ENCODE data around the gene PTPRR. TPM values are rescaled to one million over a fixed set of nuclear protein-coding genes. Genes with fewer than 3 reads are reported as not detected.

The PTPRR gene
- total and polyA plus RNA-seq, 2 donors (not counting 1 experiment from before 2014, with no cell fraction given) = 0.44 to 0.50 TPM

- Histone ChIP-seq H3K79me2 (ENCODE audit: control insufficient read depth, insufficient read depth, low read length) (no peaks in the 10 kb centered on the region), H2AFZ (ENCODE audit: low read length) (peak overlapping the region; percentile 5), H3K4me3 (replicated peaks in 1 of 4; ENCODE audit: control extremely low read depth in 1 of 4, insufficient read depth in 1 of 4, low read depth in 3 of 4, low read length in 4 of 4) (peak overlapping the region in 3 of 4 experiments; percentile 40 to 62 (median 46))
Measured at GRCh38 chr12:70609203-70609602, 311.3 kb downstream of the PTPRR start.

GRCh38 chr12:70608184-70608583 is 312.4 kb downstream of the PTPRR start:
- Histone ChIP-seq H3K27me3 (ENCODE audit: control insufficient read depth, insufficient read depth, low read length) (no peaks in the 10 kb centered on the region), H3K79me2 (ENCODE audit: control insufficient read depth, insufficient read depth, low read length) (no peaks in the 10 kb centered on the region), H4K20me1 (ENCODE audit: control insufficient read depth, extremely low read depth, insufficient read depth, low read length) (no peaks in the 10 kb centered on the region), H3K27ac (ENCODE audit: insufficient read depth, low read length) (no peak overlapping the region), H2AFZ (ENCODE audit: low read length) (no peak overlapping the region), H3K36me3 (ENCODE audit: control insufficient read depth, insufficient read depth, low read length) (no peaks in the 10 kb centered on the region), H3K4me2 (ENCODE audit: extremely low read depth, insufficient read depth, low read length) (no peak overlapping the region), H3K4me3 (replicated peaks in 1 of 4; ENCODE audit: control extremely low read depth in 1 of 4, insufficient read depth in 1 of 4, low read depth in 3 of 4, low read length in 4 of 4) (no peak overlapping the region), H3K9ac (ENCODE audit: insufficient read depth, low read length) (no peak overlapping the region), H3K4me1 (ENCODE audit: control insufficient read depth, extremely low read depth, insufficient read depth, low read length) (no peaks in the 10 kb centered on the region), H3K9me3 (ENCODE audit: control insufficient read depth, insufficient read depth, low read depth, low read length) (no peaks in the 10 kb centered on the region)
- TF ChIP-seq CTCF (conservative IDR thresholded peaks at IDR 0.05 in 1 of 2, IDR thresholded peaks at IDR 0.05 in 1 of 2; ENCODE audit: low read depth in 1 of 2, low read length in 2 of 2) = no peak
- no peak for TF ChIP-seq EZH2 (IDR thresholded peaks at IDR 0.05; ENCODE audit: low read length, missing control alignments)
- peak in 1 of 2 donors; percentile 65 for DNase-seq (ENCODE audit: low read depth in 2 of 2)

More at GRCh38 chr12:70609203-70609602, 311.3 kb downstream of the PTPRR start:
- no peaks in the 10 kb centered on the region for H4K20me1 ChIP-seq (ENCODE audit: control insufficient read depth, extremely low read depth, insufficient read depth, low read length)
- peak in 1 of 2 donors; percentile 21 for DNase-seq (ENCODE audit: low read depth in 2 of 2)
- H3K4me2 ChIP-seq (ENCODE audit: extremely low read depth, insufficient read depth, low read length) = peak overlapping the region; percentile 80
- H3K27me3 ChIP-seq (ENCODE audit: control insufficient read depth, insufficient read depth, low read length) = no peaks in the 10 kb centered on the region
- H3K9me3 ChIP-seq (ENCODE audit: control insufficient read depth, insufficient read depth, low read depth, low read length) = no peaks in the 10 kb centered on the region
- H3K4me1 ChIP-seq (ENCODE audit: control insufficient read depth, extremely low read depth, insufficient read depth, low read length) = no peaks in the 10 kb centered on the region
- TF ChIP-seq EZH2 (IDR thresholded peaks at IDR 0.05; ENCODE audit: low read length, missing control alignments) (no peak), CTCF (conservative IDR thresholded peaks at IDR 0.05 in 1 of 2, IDR thresholded peaks at IDR 0.05 in 1 of 2; ENCODE audit: low read depth in 1 of 2, low read length in 2 of 2) (no peak)
- H3K9ac ChIP-seq (ENCODE audit: insufficient read depth, low read length) = no peak overlapping the region
- no peak overlapping the region for H3K27ac ChIP-seq (ENCODE audit: insufficient read depth, low read length)
- H3K36me3 ChIP-seq (ENCODE audit: control insufficient read depth, insufficient read depth, low read length) = no peaks in the 10 kb centered on the region

GRCh38 chr12:70607107-70607506 is 313.4 kb downstream of the PTPRR start:
- no peaks in the 10 kb centered on the region for H3K79me2 ChIP-seq (ENCODE audit: control insufficient read depth, insufficient read depth, low read length)
- TF ChIP-seq CTCF (conservative IDR thresholded peaks at IDR 0.05 in 1 of 2, IDR thresholded peaks at IDR 0.05 in 1 of 2; ENCODE audit: low read depth in 1 of 2, low read length in 2 of 2) = no peak
- no peak for TF ChIP-seq EZH2 (IDR thresholded peaks at IDR 0.05; ENCODE audit: low read length, missing control alignments)
- H3K27ac ChIP-seq (ENCODE audit: insufficient read depth, low read length) = no peak overlapping the region
- H3K27me3 ChIP-seq (ENCODE audit: control insufficient read depth, insufficient read depth, low read length) = no peaks in the 10 kb centered on the region
- no peaks in the 10 kb centered on the region for H3K9me3 ChIP-seq (ENCODE audit: control insufficient read depth, insufficient read depth, low read depth, low read length)
- H2AFZ ChIP-seq (ENCODE audit: low read length) = no peak overlapping the region
- no peaks in the 10 kb centered on the region for H3K36me3 ChIP-seq (ENCODE audit: control insufficient read depth, insufficient read depth, low read length)
- no peaks in the 10 kb centered on the region for H3K4me1 ChIP-seq (ENCODE audit: control insufficient read depth, extremely low read depth, insufficient read depth, low read length)
- no peaks in the 10 kb centered on the region for H4K20me1 ChIP-seq (ENCODE audit: control insufficient read depth, extremely low read depth, insufficient read depth, low read length)
- no peak for DNase-seq (ENCODE audit: low read depth in 2 of 2)
- no peak overlapping the region for H3K4me3 ChIP-seq (replicated peaks in 1 of 4; ENCODE audit: control extremely low read depth in 1 of 4, insufficient read depth in 1 of 4, low read depth in 3 of 4, low read length in 4 of 4)
- H3K4me2 ChIP-seq (ENCODE audit: extremely low read depth, insufficient read depth, low read length) = no peak overlapping the region
- no peak overlapping the region for H3K9ac ChIP-seq (ENCODE audit: insufficient read depth, low read length)

All from fibroblast of lung (primary cell).